Fibroblast of lung (primary cell): Measurements from ENCODE around the gene CAMKMT.

Source experiments
- EZH2 ChIP-seq: IDR thresholded peaks from 2 replicates; pipeline ENCODE4 v1.5.1; 2012; ENCODE audit warnings: low read length, control low read depth, mild to moderate bottlenecking; ENCODE audit errors: missing control alignments
- TF ChIP-seq, protein P1 (sequence below), 2 donors: IDR thresholded peaks in 1 of 2; conservative IDR thresholded peaks in 1 of 2; 1 replicate in 1 of 2; 2 replicates in 1 of 2; pipeline ENCODE4 v1.5.1; 2011 to 2012; ENCODE audit warnings: low read length in 2 of 2, control low read depth in 1 of 2, inconsistent platforms in 1 of 2, low read depth in 1 of 2, mild to moderate bottlenecking in 1 of 2

DNA sequence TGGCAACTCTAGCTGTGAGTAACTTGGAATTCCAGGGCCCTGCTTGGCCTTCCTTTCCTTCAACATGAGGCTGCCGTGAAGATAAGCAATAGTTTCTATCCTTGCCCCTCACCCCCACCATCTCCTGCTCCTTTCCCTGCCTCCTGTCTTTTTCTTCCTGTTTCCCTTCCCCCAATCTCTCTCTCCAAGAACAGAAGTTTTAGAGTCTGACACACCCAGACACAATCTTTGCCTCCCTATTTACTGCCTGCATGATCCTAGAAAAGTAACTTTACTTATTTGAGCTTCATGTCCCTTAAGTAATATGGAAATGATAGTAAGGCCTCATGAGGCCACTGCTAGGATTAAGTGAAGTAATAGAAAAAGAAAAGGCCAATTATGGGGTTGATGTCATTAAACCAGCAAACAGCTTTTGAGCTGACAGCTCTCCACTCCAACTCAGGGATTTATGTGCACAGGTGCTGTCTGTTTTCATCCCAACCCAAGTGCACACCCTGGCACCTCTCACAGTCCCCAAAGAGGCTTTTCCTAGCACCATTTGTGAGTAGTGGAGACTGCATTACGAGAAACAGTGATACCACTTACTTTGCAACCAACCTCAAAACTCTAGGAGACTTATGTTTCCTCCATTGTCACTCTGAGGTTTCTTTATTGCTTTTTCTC lies 456.1 kb downstream of the CAMKMT start:
- TF ChIP-seq, protein P1, sequence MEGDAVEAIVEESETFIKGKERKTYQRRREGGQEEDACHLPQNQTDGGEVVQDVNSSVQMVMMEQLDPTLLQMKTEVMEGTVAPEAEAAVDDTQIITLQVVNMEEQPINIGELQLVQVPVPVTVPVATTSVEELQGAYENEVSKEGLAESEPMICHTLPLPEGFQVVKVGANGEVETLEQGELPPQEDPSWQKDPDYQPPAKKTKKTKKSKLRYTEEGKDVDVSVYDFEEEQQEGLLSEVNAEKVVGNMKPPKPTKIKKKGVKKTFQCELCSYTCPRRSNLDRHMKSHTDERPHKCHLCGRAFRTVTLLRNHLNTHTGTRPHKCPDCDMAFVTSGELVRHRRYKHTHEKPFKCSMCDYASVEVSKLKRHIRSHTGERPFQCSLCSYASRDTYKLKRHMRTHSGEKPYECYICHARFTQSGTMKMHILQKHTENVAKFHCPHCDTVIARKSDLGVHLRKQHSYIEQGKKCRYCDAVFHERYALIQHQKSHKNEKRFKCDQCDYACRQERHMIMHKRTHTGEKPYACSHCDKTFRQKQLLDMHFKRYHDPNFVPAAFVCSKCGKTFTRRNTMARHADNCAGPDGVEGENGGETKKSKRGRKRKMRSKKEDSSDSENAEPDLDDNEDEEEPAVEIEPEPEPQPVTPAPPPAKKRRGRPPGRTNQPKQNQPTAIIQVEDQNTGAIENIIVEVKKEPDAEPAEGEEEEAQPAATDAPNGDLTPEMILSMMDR (conservative IDR thresholded peaks at IDR 0.05 in 1 of 2, IDR thresholded peaks at IDR 0.05 in 1 of 2; ENCODE audit: low read depth in 1 of 2, low read length in 2 of 2): no peak
- no peak for TF ChIP-seq EZH2
